CD8-positive, alpha-beta memory T cell (primary cell): ENCODE measurements around the gene NINJ1. TPM values are rescaled to one million over a fixed set of nuclear protein-coding genes. Genes with fewer than 3 reads are reported as not detected.
"Not testable (repeated sequence)": the region's sequence is repeated elsewhere in the genome, so short reads cannot be mapped to it uniquely, and the experiment has no call there.

Experiments used
- CTCF ChIA-PET: fragments of 350-600 bp; sonication (Branson Sonifier 250); formaldehyde crosslinking; loops from one replicate; lab custom pipeline; 2021; ENCODE audit warnings: antibody characterized with exemption; lab: Charles Lee
- POLR2A ChIA-PET: fragments of 350-600 bp; sonication (Branson Sonifier 250); formaldehyde crosslinking; loops from one replicate; lab custom pipeline; 2021; ENCODE audit warnings: antibody characterized with exemption; lab: Charles Lee
- DNase-seq, 5 donors: peaks; one replicate each; pipeline versions ENCODE4 v3.0.0 to v3.0.0-alpha.2; 2020 to 2022; ENCODE audit warnings: mixed read lengths in 1 of 5
- H3K27ac ChIP-seq: one replicate; pipeline ENCODE4 v1.7.0; 2013; ENCODE audit warnings: low read depth, mild to moderate bottlenecking, low read length, moderate library complexity
- H3K27me3 ChIP-seq: 2 replicates; pipeline ENCODE4 v1.7.0; 2013; ENCODE audit warnings: low read length, mild to moderate bottlenecking; ENCODE audit not compliant: insufficient read depth, poor library complexity, severe bottlenecking
- H3K36me3 ChIP-seq: 2 replicates; pipeline ENCODE4 v1.7.0; 2013; ENCODE audit warnings: mild to moderate bottlenecking, low read length, moderate library complexity; ENCODE audit not compliant: insufficient read depth
- H3K4me1 ChIP-seq: 2 replicates; pipeline ENCODE4 v1.7.0; 2013; ENCODE audit warnings: mild to moderate bottlenecking, low read length, moderate library complexity; ENCODE audit not compliant: insufficient read depth
- H3K4me3 ChIP-seq: 2 replicates; pipeline ENCODE4 v1.7.0; 2013; ENCODE audit warnings: mild to moderate bottlenecking, low read length
- H3K9me3 ChIP-seq: 2 replicates; pipeline ENCODE4 v1.7.0; 2013; ENCODE audit warnings: mild to moderate bottlenecking, low read length
- H3K27ac Mint-ChIP-seq, 8 donors: one replicate each; pipeline ENCODE4 v1.8.0; 2020 to 2021; ENCODE audit warnings: mixed read lengths in 8 of 8, mild to moderate bottlenecking in 6 of 8, inconsistent platforms in 3 of 8, moderate library complexity in 3 of 8
- H3K27me3 Mint-ChIP-seq, 2 donors: one replicate each; pipeline ENCODE4 v1.8.0; 2020 to 2021; ENCODE audit warnings: mixed read lengths in 2 of 2, mild to moderate bottlenecking in 1 of 2, moderate library complexity in 1 of 2
- H3K36me3 Mint-ChIP-seq, 3 donors: one replicate each; pipeline ENCODE4 v1.8.0; 2020 to 2021; ENCODE audit warnings: mixed read lengths in 3 of 3, inconsistent platforms in 1 of 3, mild to moderate bottlenecking in 1 of 3
- H3K4me1 Mint-ChIP-seq, 3 donors: one replicate each; pipeline ENCODE4 v1.8.0; 2020 to 2021; ENCODE audit warnings: mixed read lengths in 3 of 3, inconsistent platforms in 1 of 3, mild to moderate bottlenecking in 1 of 3
- H3K4me3 Mint-ChIP-seq, 7 donors: one replicate each; pipeline ENCODE4 v1.8.0; 2020 to 2021; ENCODE audit warnings: mixed read lengths in 7 of 7, mild to moderate bottlenecking in 6 of 7, moderate library complexity in 4 of 7, inconsistent platforms in 2 of 7
- H3K9me3 Mint-ChIP-seq, 5 donors: one replicate each; pipeline ENCODE4 v1.8.0; 2020 to 2022; ENCODE audit warnings: mixed read lengths in 5 of 5, mild to moderate bottlenecking in 3 of 5, moderate library complexity in 2 of 5, inconsistent platforms in 1 of 5
- polyA plus RNA-seq: library from polyadenylated mRNA; unstranded; fragments of 300-500 nt; fragmentation: Illumina TruSeq; gene quantifications from one replicate; pipeline ENCODE4 v1.2.3, GENCODE V29; 2021
- total RNA-seq, 2 experiments: library from RNA; stranded (reverse); gene quantifications; one replicate each; pipeline ENCODE4 v1.2.3, GENCODE V29; 2021

Gene NINJ1
- total and polyA plus RNA-seq, 3 experiments from 2014 or later: 59.9 to 103 (median 62.9) TPM

- DNase-seq, H3K27me3 Mint-ChIP-seq, H3K36me3 ChIP-seq, H3K4me3 ChIP-seq, H3K27me3 ChIP-seq, H3K27ac ChIP-seq, H3K9me3 ChIP-seq: not testable (repeated sequence)
- peak overlapping the region in 2 of 8 donors; percentile 60 to 66 for H3K27ac Mint-ChIP-seq
- ChIA-PET CTCF (interaction anchor here (0.7 kb wide), 1 partner anchor 37 kb away, joined by 3 read pairs; no protein-coding TSS in a partner anchor), POLR2A (interaction anchor here (0.6 kb wide), 1 partner anchor 449 kb away, joined by 3 read pairs; no protein-coding TSS in a partner anchor)
- H3K9me3 Mint-ChIP-seq: peaks cover 8 to 16% (median 13%) of the 10 kb centered on the region in 5 donors
- H3K36me3 Mint-ChIP-seq: peaks cover 14 to 28% (median 16%) of the 10 kb centered on the region in 3 donors
- peaks cover 59% of the 10 kb centered on the region for H3K4me1 ChIP-seq
- peaks cover 69 to 84% (median 70%) of the 10 kb centered on the region in 3 donors for H3K4me1 Mint-ChIP-seq
- H3K4me3 Mint-ChIP-seq: peak overlapping the region in 1 of 7 donors; percentile 65
These were observed 33.0 kb downstream of the NINJ1 start for GRCh38 chr9:93101086-93101485.

- H3K36me3 Mint-ChIP-seq: peaks cover 11 to 26% (median 16%) of the 10 kb centered on the region in 3 donors
- no peak overlapping the region for H3K4me3 ChIP-seq
- peak overlapping the region; percentile 0 to 85 (median 44) for H3K27ac Mint-ChIP-seq
- POLR2A ChIA-PET: no interaction called here
- peaks cover 51% of the 10 kb centered on the region for H3K4me1 ChIP-seq
- CTCF ChIA-PET: no interaction called here
- H3K27ac ChIP-seq: no peak overlapping the region
- no peaks in the 10 kb centered on the region for H3K27me3 Mint-ChIP-seq
- H3K9me3 ChIP-seq: no peaks in the 10 kb centered on the region
- peak overlapping the region in 6 of 7 donors; percentile 8 to 37 (median 28) for H3K4me3 Mint-ChIP-seq
- peaks cover 61 to 76% (median 62%) of the 10 kb centered on the region in 3 donors for H3K4me1 Mint-ChIP-seq
- H3K27me3 ChIP-seq: no peaks in the 10 kb centered on the region
- H3K36me3 ChIP-seq: no peaks in the 10 kb centered on the region
- peaks cover 8 to 16% (median 13%) of the 10 kb centered on the region in 5 donors for H3K9me3 Mint-ChIP-seq
- peak in 1 of 5 donors; percentile 30 for DNase-seq
These were observed 33.8 kb downstream of the NINJ1 start for GRCh38 chr9:93100276-93100636.

- Histone ChIP-seq H3K36me3 (no peaks in the 10 kb centered on the region), H3K4me3 (no peak overlapping the region), H3K4me1 (peaks cover 50% of the 10 kb centered on the region), H3K27ac (no peak overlapping the region), H3K27me3 (no peaks in the 10 kb centered on the region), H3K9me3 (no peaks in the 10 kb centered on the region)
- peaks cover 9 to 24% (median 11%) of the 10 kb centered on the region in 3 donors for H3K36me3 Mint-ChIP-seq
- no peaks in the 10 kb centered on the region for H3K27me3 Mint-ChIP-seq
- ChIA-PET CTCF (interaction anchor here (4.2 kb wide), 1 partner anchor 8 kb away, joined by 34 read pairs; no protein-coding TSS in a partner anchor), POLR2A (interaction anchor here (0.5 kb wide), 1 partner anchor 154 kb away, joined by 4 read pairs; no protein-coding TSS in a partner anchor)
- H3K4me3 Mint-ChIP-seq: peak overlapping the region; percentile 29 to 92 (median 89)
- peaks cover 8 to 11% (median 11%) of the 10 kb centered on the region in 5 donors for H3K9me3 Mint-ChIP-seq
- peak in 1 of 5 donors; percentile 39 for DNase-seq
- H3K27ac Mint-ChIP-seq: peak overlapping the region in 7 of 8 donors; percentile 60 to 97 (median 94)
- H3K4me1 Mint-ChIP-seq: peaks cover 59 to 76% (median 60%) of the 10 kb centered on the region in 3 donors
These were observed 34.3 kb downstream of the NINJ1 start for GRCh38 chr9:93099551-93100275.

- peaks cover 63 to 77% (median 65%) of the 10 kb centered on the region in 3 donors for H3K4me1 Mint-ChIP-seq
- Histone ChIP-seq H3K27me3 (no peaks in the 10 kb centered on the region), H3K36me3 (no peaks in the 10 kb centered on the region), H3K27ac (peak overlapping the region; percentile 17), H3K4me1 (peaks cover 58% of the 10 kb centered on the region), H3K9me3 (no peaks in the 10 kb centered on the region), H3K4me3 (peak overlapping the region; percentile 66)
- POLR2A ChIA-PET: interaction anchor here (0.6 to 1.7 kb wide), 4 partner anchors 34 to 863 kb away, joined by 4 to 8 read pairs (median 4); no protein-coding TSS in a partner anchor
- peak overlapping the region; percentile 82 to 97 (median 94) for H3K27ac Mint-ChIP-seq
- CTCF ChIA-PET: interaction anchor here (1.0 to 4.2 kb wide), 3 partner anchors 9 to 95 kb away, joined by 3 to 34 read pairs (median 4); no protein-coding TSS in a partner anchor
- H3K27me3 Mint-ChIP-seq: no peaks in the 10 kb centered on the region
- H3K4me3 Mint-ChIP-seq: peak overlapping the region; percentile 87 to 93 (median 90)
- peaks cover 0 to under 1% (median under 1%) of the 10 kb centered on the region in 5 donors for H3K9me3 Mint-ChIP-seq
- peaks cover 0 to 14% (median under 1%) of the 10 kb centered on the region in 3 donors for H3K36me3 Mint-ChIP-seq
- peak in 4 of 5 donors; percentile 23 to 77 (median 40) for DNase-seq
These were observed 35.7 kb downstream of the NINJ1 start for GRCh38 chr9:93098236-93098946.

- Histone ChIP-seq H3K4me1 (peaks cover 63% of the 10 kb centered on the region), H3K36me3 (no peaks in the 10 kb centered on the region), H3K4me3 (peak overlapping the region; percentile 66), H3K27me3 (no peaks in the 10 kb centered on the region), H3K9me3 (no peaks in the 10 kb centered on the region), H3K27ac (no peak overlapping the region)
- peak overlapping the region; percentile 86 to 97 (median 94) for H3K27ac Mint-ChIP-seq
- H3K9me3 Mint-ChIP-seq: no peaks in the 10 kb centered on the region
- CTCF ChIA-PET: interaction anchor here (1.3 to 4.2 kb wide), 3 partner anchors 10 to 94 kb away, joined by 3 to 34 read pairs (median 3); no protein-coding TSS in a partner anchor
- peaks cover 62 to 77% (median 65%) of the 10 kb centered on the region in 3 donors for H3K4me1 Mint-ChIP-seq
- H3K27me3 Mint-ChIP-seq: no peaks in the 10 kb centered on the region
- H3K36me3 Mint-ChIP-seq: peaks cover 0 to 12% (median 0%) of the 10 kb centered on the region in 3 donors
- POLR2A ChIA-PET: interaction anchor here (0.5 to 1.7 kb wide), 4 partner anchors 28 to 69 kb away, joined by 3 to 4 read pairs (median 4); partner anchors contain the start of gene NINJ1
- DNase-seq: peak in 1 of 5 donors; percentile 53
- peak overlapping the region; percentile 87 to 93 (median 90) for H3K4me3 Mint-ChIP-seq
These were observed 36.4 kb downstream of the NINJ1 start for GRCh38 chr9:93097511-93098201.

- peak in 1 of 5 donors; percentile 53 for DNase-seq
- ChIA-PET CTCF (interaction anchor here (1.3 to 4.2 kb wide), 3 partner anchors 11 to 93 kb away, joined by 3 to 34 read pairs (median 3); no protein-coding TSS in a partner anchor), POLR2A (interaction anchor here (0.5 to 2.6 kb wide), 4 partner anchors 29 to 427 kb away, joined by 3 to 17 read pairs (median 3); partner anchors contain the start of genes IPPK and NINJ1)
- no peaks in the 10 kb centered on the region for H3K27me3 Mint-ChIP-seq
- H3K4me3 ChIP-seq: peak overlapping the region; percentile 66
- H3K27me3 ChIP-seq: no peaks in the 10 kb centered on the region
- peak overlapping the region; percentile 86 to 97 (median 94) for H3K27ac Mint-ChIP-seq
- no peaks in the 10 kb centered on the region for H3K9me3 Mint-ChIP-seq
- peak overlapping the region; percentile 74 for H3K27ac ChIP-seq
- peaks cover 62 to 78% (median 66%) of the 10 kb centered on the region in 3 donors for H3K4me1 Mint-ChIP-seq
- peaks cover 0 to 12% (median 0%) of the 10 kb centered on the region in 3 donors for H3K36me3 Mint-ChIP-seq
- peak overlapping the region; percentile 87 to 93 (median 90) for H3K4me3 Mint-ChIP-seq
- H3K36me3 ChIP-seq: no peaks in the 10 kb centered on the region
- H3K9me3 ChIP-seq: no peaks in the 10 kb centered on the region
- peaks cover 63% of the 10 kb centered on the region for H3K4me1 ChIP-seq
These were observed 37.2 kb downstream of the NINJ1 start for GRCh38 chr9:93096811-93097382.
